ENCODE measurements around the gene LRPAP1. TPM values are rescaled to one million over a fixed set of nuclear protein-coding genes. Genes with fewer than 3 reads are reported as not detected.

The LRPAP1 gene
- total RNA-seq, 4 donors from 2014 or later, result 8.8 to 260 (median 164) TPM

GRCh38 chr4:3493720-3494461 lies 38.3 kb downstream of the LRPAP1 start:
- intact Hi-C loops (cut with DNase I; ENCODE audit: low total_unique reads), result no loop called here
- Histone ChIP-seq H3K36me3 (no peaks in the 10 kb centered on the region), H3K4me3 (no peak overlapping the region), H3K27ac (no peak overlapping the region), H3K9me3 (no peaks in the 10 kb centered on the region), H3K27me3 (peaks cover 6 to 7% of the 10 kb centered on the region in 2 donors), H3K4me1 (no peaks in the 10 kb centered on the region)
- DNase-seq, result no peak
- TF ChIP-seq CTCF (IDR thresholded peaks at IDR 0.05), result no peak
- no peak for TF ChIP-seq POLR2A (IDR thresholded peaks at IDR 0.05)

GRCh38 chr4:3492741-3493719 lies 39.2 kb downstream of the LRPAP1 start:
- Histone ChIP-seq H3K36me3 (no peaks in the 10 kb centered on the region), H3K27ac (no peak overlapping the region), H3K4me3 (no peak overlapping the region), H3K27me3 (peaks cover 6 to 7% of the 10 kb centered on the region in 2 donors), H3K4me1 (no peaks in the 10 kb centered on the region), H3K9me3 (no peaks in the 10 kb centered on the region)
- DNase-seq, result no peak
- no peak for TF ChIP-seq POLR2A (IDR thresholded peaks at IDR 0.05)
- no peak for TF ChIP-seq CTCF (IDR thresholded peaks at IDR 0.05)
- intact Hi-C loops (cut with DNase I; ENCODE audit: low total_unique reads), result no loop called here

DNA sequence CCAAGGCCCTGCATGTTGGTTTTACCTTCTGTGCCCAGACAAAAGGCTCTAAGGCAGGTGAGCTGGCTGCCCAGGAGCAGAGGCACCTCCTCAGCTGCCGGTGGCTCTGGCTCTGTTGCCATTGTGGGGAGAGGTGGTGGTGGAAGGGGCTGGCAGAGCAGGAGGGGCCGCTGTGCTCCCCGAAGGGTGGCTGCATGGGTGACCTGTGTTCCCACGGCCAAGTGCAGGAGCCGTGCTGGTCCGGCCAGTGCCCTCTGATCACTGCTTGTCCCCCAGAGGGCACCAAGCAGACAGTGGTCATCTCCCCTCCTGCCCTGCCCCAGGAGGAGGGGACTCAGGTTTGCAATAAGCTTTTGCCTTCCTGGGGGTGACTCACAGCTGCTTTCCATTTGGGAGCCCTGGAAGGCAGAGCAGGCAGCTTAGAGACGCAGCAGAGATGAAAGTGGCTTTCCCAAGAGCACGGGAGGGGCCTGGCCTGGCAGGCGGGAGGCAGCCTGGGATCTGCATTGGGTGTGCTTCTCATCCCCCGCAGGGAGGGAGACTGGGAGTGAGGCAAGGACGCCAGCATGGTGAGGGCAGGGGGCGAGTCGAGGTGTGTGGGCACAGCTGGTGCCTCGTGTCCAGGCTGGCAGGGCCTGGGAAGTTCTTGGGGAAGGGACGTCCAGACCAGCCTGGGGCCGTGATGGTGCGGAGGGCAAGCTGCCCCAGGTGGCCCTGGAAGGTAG lies 40.4 kb downstream of the LRPAP1 start:
- Histone ChIP-seq H3K4me3 (no peak overlapping the region), H3K27me3 (peaks cover 6 to 7% of the 10 kb centered on the region in 2 donors), H3K9me3 (no peaks in the 10 kb centered on the region), H3K27ac (no peak overlapping the region), H3K4me1 (no peaks in the 10 kb centered on the region), H3K36me3 (no peaks in the 10 kb centered on the region)
- TF ChIP-seq CTCF (IDR thresholded peaks at IDR 0.05) (no peak), POLR2A (IDR thresholded peaks at IDR 0.05) (no peak)
- intact Hi-C loops (cut with DNase I; ENCODE audit: low total_unique reads), result no loop called here
- DNase-seq, result no peak

GRCh38 chr4:3489451-3489962 lies 42.7 kb downstream of the LRPAP1 start:
- H3K4me1 ChIP-seq, result no peaks in the 10 kb centered on the region
- H3K4me3 ChIP-seq, result no peak overlapping the region
- no peak for DNase-seq
- intact Hi-C loops (cut with DNase I; ENCODE audit: low total_unique reads), result no loop called here
- H3K9me3 ChIP-seq, result no peaks in the 10 kb centered on the region
- no peak for TF ChIP-seq POLR2A (IDR thresholded peaks at IDR 0.05)
- TF ChIP-seq CTCF (IDR thresholded peaks at IDR 0.05), result no peak
- no peak overlapping the region for H3K27ac ChIP-seq
- no peaks in the 10 kb centered on the region for H3K36me3 ChIP-seq
- H3K27me3 ChIP-seq, result peaks cover 6 to 7% of the 10 kb centered on the region in 2 donors

Measured in uterus (tissue), 4 donors.